Erythroblast (primary cell): ENCODE results near the gene ITPK1.

Experiments
- GATA1 ChIP-seq: IDR thresholded peaks from 2 replicates; pipeline ENCODE4 v1.6.1; 2011; ENCODE audit warnings: low read depth, mild to moderate bottlenecking, control low read depth, low read length, moderate library complexity
- POLR2A ChIP-seq: IDR thresholded peaks from 2 replicates; pipeline ENCODE4 v1.6.1; 2011; ENCODE audit warnings: mild to moderate bottlenecking, low read length

GRCh38 chr14:93028724-93029076 lies 87.0 kb downstream of the ITPK1 start:
- TF ChIP-seq POLR2A (no peak), GATA1 (no peak)
